ENCODE results near the gene TNS3.

The TNS3 gene

GRCh38 chr7:47544416-47544815 is 37.5 kb downstream of the TNS3 start:
- Histone ChIP-seq H3F3A (ENCODE audit: insufficient read depth, low read length) (no peaks in the 10 kb centered on the region), H3K36me3 (replicated peaks; ENCODE audit: insufficient read depth, low read length) (no peaks in the 10 kb centered on the region), H3K4me1 (ENCODE audit: low read length) (no peaks in the 10 kb centered on the region), H2AFZ (ENCODE audit: low read length) (no peak overlapping the region), H3K79me2 (ENCODE audit: low read length) (peaks cover 28% of the 10 kb centered on the region), H3K27me3 (replicated peaks; ENCODE audit: insufficient read depth, low read length) (no peaks in the 10 kb centered on the region), H3K27ac (ENCODE audit: low read length) (no peak overlapping the region), H3K9me2 (replicated peaks; ENCODE audit: insufficient read depth, low read length) (no peaks in the 10 kb centered on the region), H3K9ac (ENCODE audit: low read length) (no peak overlapping the region), H3K4me2 (ENCODE audit: low read depth, low read length) (no peak overlapping the region), H3K9me3 (replicated peaks; ENCODE audit: insufficient read depth, low read length) (no peaks in the 10 kb centered on the region), H4K20me1 (ENCODE audit: insufficient read depth, low read length) (no peaks in the 10 kb centered on the region), H3K4me3 (ENCODE audit: low read length) (no peak overlapping the region)
- DNase-seq: no peak
- no peak for TF ChIP-seq EZH2phosphoT487 (IDR thresholded peaks at IDR 0.05; ENCODE audit: low read length)
- no peak for TF ChIP-seq EZH2 (optimal IDR thresholded peaks at IDR 0.05; ENCODE audit: low read depth, low read length)
- TF ChIP-seq, protein P1, sequence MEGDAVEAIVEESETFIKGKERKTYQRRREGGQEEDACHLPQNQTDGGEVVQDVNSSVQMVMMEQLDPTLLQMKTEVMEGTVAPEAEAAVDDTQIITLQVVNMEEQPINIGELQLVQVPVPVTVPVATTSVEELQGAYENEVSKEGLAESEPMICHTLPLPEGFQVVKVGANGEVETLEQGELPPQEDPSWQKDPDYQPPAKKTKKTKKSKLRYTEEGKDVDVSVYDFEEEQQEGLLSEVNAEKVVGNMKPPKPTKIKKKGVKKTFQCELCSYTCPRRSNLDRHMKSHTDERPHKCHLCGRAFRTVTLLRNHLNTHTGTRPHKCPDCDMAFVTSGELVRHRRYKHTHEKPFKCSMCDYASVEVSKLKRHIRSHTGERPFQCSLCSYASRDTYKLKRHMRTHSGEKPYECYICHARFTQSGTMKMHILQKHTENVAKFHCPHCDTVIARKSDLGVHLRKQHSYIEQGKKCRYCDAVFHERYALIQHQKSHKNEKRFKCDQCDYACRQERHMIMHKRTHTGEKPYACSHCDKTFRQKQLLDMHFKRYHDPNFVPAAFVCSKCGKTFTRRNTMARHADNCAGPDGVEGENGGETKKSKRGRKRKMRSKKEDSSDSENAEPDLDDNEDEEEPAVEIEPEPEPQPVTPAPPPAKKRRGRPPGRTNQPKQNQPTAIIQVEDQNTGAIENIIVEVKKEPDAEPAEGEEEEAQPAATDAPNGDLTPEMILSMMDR (IDR thresholded peaks at IDR 0.05; ENCODE audit: low read length): no peak

- Histone ChIP-seq H4K20me1 (ENCODE audit: insufficient read depth, low read length) (no peaks in the 10 kb centered on the region), H3K27ac (ENCODE audit: low read length) (no peak overlapping the region), H3K4me3 (ENCODE audit: low read length) (no peak overlapping the region), H3K27me3 (replicated peaks; ENCODE audit: insufficient read depth, low read length) (no peaks in the 10 kb centered on the region), H3K9ac (ENCODE audit: low read length) (no peak overlapping the region), H3K9me3 (replicated peaks; ENCODE audit: insufficient read depth, low read length) (no peaks in the 10 kb centered on the region), H3F3A (ENCODE audit: insufficient read depth, low read length) (no peaks in the 10 kb centered on the region), H3K4me2 (ENCODE audit: low read depth, low read length) (no peak overlapping the region), H3K36me3 (replicated peaks; ENCODE audit: insufficient read depth, low read length) (no peaks in the 10 kb centered on the region), H3K4me1 (ENCODE audit: low read length) (no peaks in the 10 kb centered on the region), H3K9me2 (replicated peaks; ENCODE audit: insufficient read depth, low read length) (no peaks in the 10 kb centered on the region), H3K79me2 (ENCODE audit: low read length) (peaks cover 31% of the 10 kb centered on the region), H2AFZ (ENCODE audit: low read length) (no peak overlapping the region)
- no peak for DNase-seq
- TF ChIP-seq, protein P1 (IDR thresholded peaks at IDR 0.05; ENCODE audit: low read length): no peak
- TF ChIP-seq EZH2phosphoT487 (IDR thresholded peaks at IDR 0.05; ENCODE audit: low read length) (no peak), EZH2 (optimal IDR thresholded peaks at IDR 0.05; ENCODE audit: low read depth, low read length) (no peak)
Observed at GRCh38 chr7:47543714-47544113, 38.2 kb downstream of the TNS3 start.

GRCh38 chr7:47543056-47543455 is 38.9 kb downstream of the TNS3 start:
- H3K27ac ChIP-seq (ENCODE audit: low read length): no peak overlapping the region
- no peaks in the 10 kb centered on the region for H3K27me3 ChIP-seq (replicated peaks; ENCODE audit: insufficient read depth, low read length)
- TF ChIP-seq, protein P1 (IDR thresholded peaks at IDR 0.05; ENCODE audit: low read length): no peak
- TF ChIP-seq EZH2 (optimal IDR thresholded peaks at IDR 0.05; ENCODE audit: low read depth, low read length) (no peak), EZH2phosphoT487 (IDR thresholded peaks at IDR 0.05; ENCODE audit: low read length) (no peak)
- no peak overlapping the region for H3K4me2 ChIP-seq (ENCODE audit: low read depth, low read length)
- no peaks in the 10 kb centered on the region for H3K36me3 ChIP-seq (replicated peaks; ENCODE audit: insufficient read depth, low read length)
- no peak for DNase-seq
- no peaks in the 10 kb centered on the region for H3K9me3 ChIP-seq (replicated peaks; ENCODE audit: insufficient read depth, low read length)
- H3K4me1 ChIP-seq (ENCODE audit: low read length): no peaks in the 10 kb centered on the region
- no peaks in the 10 kb centered on the region for H3K9me2 ChIP-seq (replicated peaks; ENCODE audit: insufficient read depth, low read length)
- no peaks in the 10 kb centered on the region for H4K20me1 ChIP-seq (ENCODE audit: insufficient read depth, low read length)
- H3F3A ChIP-seq (ENCODE audit: insufficient read depth, low read length): no peaks in the 10 kb centered on the region
- H3K4me3 ChIP-seq (ENCODE audit: low read length): no peak overlapping the region
- H3K9ac ChIP-seq (ENCODE audit: low read length): no peak overlapping the region
- H2AFZ ChIP-seq (ENCODE audit: low read length): no peak overlapping the region
- H3K79me2 ChIP-seq (ENCODE audit: low read length): peaks cover 32% of the 10 kb centered on the region
